Stimulated activated CD4-positive, alpha-beta T cell treated with anti-CD3 and anti-CD28 coated beads, Interleukin-4, amount 100 ng/mL, for 1 hour (primary cell): ENCODE measurements around the gene WDR27.

ENCODE experiments used
- DNase-seq: peaks from one replicate; pipeline ENCODE4 v3.0.0-alpha.2; 2020

WDR27 gene

GRCh38 chr6:169590376-169590939, 111.4 kb downstream of the WDR27 start:
- no peak for DNase-seq

- DNase-seq, result no peak
Observed at GRCh38 chr6:169589699-169590257, 112.1 kb downstream of the WDR27 start.

- DNase-seq, result no peak
Observed at GRCh38 chr6:169589293-169589692, 112.5 kb downstream of the WDR27 start.

- DNase-seq, result no peak
Observed at GRCh38 chr6:169587975-169588374, 113.9 kb downstream of the WDR27 start.

- no peak for DNase-seq
Observed at GRCh38 chr6:169583886-169584541, 117.8 kb downstream of the WDR27 start.

- DNase-seq, result no peak
Observed at GRCh38 chr6:169579407-169580111, 122.3 kb downstream of the WDR27 start.

GRCh38 chr6:169577974-169578373, 123.9 kb downstream of the WDR27 start:
- no peak for DNase-seq

- DNase-seq, result no peak
Observed at GRCh38 chr6:169577236-169577635, 124.6 kb downstream of the WDR27 start.

- no peak for DNase-seq
Observed at GRCh38 chr6:169575821-169576220, 126.0 kb downstream of the WDR27 start.

GRCh38 chr6:169575365-169575764, 126.5 kb downstream of the WDR27 start:
- no peak for DNase-seq

GRCh38 chr6:169574420-169574819, 127.4 kb downstream of the WDR27 start:
- no peak for DNase-seq

- no peak for DNase-seq
Observed at GRCh38 chr6:169573883-169574282, 127.9 kb downstream of the WDR27 start.

GRCh38 chr6:169571123-169571962, 130.5 kb downstream of the WDR27 start:
- DNase-seq, result no peak

GRCh38 chr6:169568314-169569087, 133.3 kb downstream of the WDR27 start:
- DNase-seq, result no peak

- no peak for DNase-seq
Observed at GRCh38 chr6:169567819-169568218, 134.0 kb downstream of the WDR27 start.

- no peak for DNase-seq
Observed at GRCh38 chr6:169566961-169567750, 134.7 kb downstream of the WDR27 start.

- DNase-seq, result no peak
Observed at GRCh38 chr6:169566319-169566718, 135.5 kb downstream of the WDR27 start.

GRCh38 chr6:169564453-169565240, 137.2 kb downstream of the WDR27 start:
- no peak for DNase-seq

GRCh38 chr6:169561665-169562064, 140.2 kb downstream of the WDR27 start:
- DNase-seq, result no peak

- DNase-seq, result no peak
Observed at GRCh38 chr6:169559592-169559991, 142.2 kb downstream of the WDR27 start.
